HG02678 (cell line): ENCODE results near the gene RASSF1.

Experiments used
- ATAC-seq: cut with Tn5 transposase; IDR thresholded peaks from one replicate; pipeline ENCODE4 v1.9.1; 2021; ENCODE audit warnings: mild to moderate bottlenecking, moderate library complexity; ENCODE audit not compliant: unreplicated experiment

RASSF1 gene

DNA sequence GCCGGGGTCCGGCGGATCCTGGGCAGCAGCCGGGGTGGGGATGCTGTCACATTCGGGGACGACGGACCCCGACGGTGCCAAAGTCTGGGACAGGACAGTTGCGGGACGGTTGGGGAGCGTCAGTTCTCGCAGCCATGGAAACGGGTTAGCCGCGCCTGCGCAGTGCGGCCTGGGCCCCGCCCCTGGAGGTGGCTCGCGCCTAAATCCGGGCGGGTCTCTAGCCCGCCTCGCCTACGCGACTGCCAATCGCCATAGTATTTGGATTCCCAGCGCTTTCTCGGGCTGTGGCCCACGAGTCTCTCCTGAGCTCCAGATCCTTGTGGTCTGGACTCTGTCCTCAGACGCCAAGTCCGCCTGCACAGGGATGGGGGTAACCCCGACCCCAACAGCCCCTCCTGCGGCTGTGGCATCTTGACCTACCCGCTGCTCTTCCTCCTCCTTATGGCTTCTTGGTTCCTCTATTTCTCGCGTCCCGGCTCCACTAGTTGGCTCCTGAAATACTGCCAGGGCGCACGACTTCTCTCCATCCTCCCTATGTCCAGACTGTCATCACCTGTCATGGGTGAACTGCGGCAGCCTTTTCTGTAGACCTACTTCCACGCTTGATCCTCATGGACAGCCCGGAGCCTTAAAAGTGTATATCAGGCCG is 5.1 kb upstream of the RASSF1 start, which contains the start of gene ZMYND10:
Gene ZMYND10, minus strand, starts transcription at position 147 of the 649 bp plus-strand sequence. CDS start 153 bp downstream, outside the sequence.
- no peak for ATAC-seq

DNA sequence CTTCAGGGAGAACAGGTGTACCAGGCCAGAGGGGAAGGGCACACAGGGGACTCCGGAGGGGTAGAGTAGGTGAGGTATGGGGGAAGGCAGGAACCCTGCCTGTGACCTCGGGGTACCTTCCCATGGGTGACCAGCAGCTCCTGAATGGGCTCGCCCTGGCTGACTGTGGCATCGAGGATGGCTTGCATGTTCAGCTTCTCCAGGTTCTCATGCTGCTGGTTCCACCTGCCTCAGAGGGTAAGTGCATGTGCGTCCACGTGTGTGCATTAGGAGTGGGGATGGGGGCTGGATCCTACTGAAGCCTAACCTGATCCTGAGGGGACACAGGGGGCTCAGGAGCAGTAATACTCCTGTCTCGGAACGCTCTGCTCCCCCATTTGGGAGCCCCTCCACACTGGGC is 4.4 kb upstream of the RASSF1 start:
- ATAC-seq = no peak

- no peak for ATAC-seq
Measured at GRCh38 chr3:50342813-50343633, 2.4 kb upstream of the RASSF1 start.

DNA sequence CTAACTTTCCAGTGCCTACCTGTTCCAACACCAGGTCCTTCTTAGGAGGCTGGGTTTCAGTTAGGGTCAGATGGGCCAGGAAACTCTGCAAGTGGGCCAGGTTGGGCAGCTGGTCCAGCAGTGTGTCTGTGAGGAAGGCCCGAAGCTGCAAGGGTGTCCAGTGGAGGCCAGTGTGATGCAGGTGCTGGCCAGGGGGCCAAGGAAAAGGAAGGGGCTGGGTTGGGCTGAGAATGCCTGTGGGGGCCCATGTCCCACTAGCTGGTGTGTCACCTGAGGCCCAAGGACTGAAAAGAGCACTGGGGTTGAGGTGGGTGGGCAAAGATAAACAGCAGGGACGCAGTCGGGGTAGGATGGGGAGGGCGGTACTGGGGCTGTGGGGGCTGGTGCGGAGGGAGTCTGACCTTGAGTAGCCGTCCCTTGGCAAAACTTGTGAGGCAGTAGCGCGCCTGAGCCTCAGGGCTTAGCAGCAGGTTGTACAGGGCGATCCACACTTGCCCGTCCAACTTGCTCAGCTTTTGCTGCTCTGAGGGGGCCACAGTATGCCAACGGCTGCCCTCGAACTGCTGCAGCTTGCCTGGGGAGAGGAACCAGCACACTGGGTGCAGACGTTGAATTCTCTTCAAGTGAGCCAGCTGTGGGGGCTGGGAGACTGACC is 1.5 kb upstream of the RASSF1 start:
- no peak for ATAC-seq

GRCh38 chr3:50341537-50341936 is 901 bp upstream of the RASSF1 start:
- no peak for ATAC-seq

GRCh38 chr3:50340147-50340447 is 539 bp downstream of the RASSF1 start:
- ATAC-seq = no peak

GRCh38 chr3:50339485-50340146 is 1.0 kb downstream of the RASSF1 start:
- ATAC-seq = no peak

GRCh38 chr3:50338965-50339364 is 1.7 kb downstream of the RASSF1 start:
- ATAC-seq = no peak

- ATAC-seq = peak; percentile 72
Measured at GRCh38 chr3:50337175-50337861, 3.3 kb downstream of the RASSF1 start.

DNA sequence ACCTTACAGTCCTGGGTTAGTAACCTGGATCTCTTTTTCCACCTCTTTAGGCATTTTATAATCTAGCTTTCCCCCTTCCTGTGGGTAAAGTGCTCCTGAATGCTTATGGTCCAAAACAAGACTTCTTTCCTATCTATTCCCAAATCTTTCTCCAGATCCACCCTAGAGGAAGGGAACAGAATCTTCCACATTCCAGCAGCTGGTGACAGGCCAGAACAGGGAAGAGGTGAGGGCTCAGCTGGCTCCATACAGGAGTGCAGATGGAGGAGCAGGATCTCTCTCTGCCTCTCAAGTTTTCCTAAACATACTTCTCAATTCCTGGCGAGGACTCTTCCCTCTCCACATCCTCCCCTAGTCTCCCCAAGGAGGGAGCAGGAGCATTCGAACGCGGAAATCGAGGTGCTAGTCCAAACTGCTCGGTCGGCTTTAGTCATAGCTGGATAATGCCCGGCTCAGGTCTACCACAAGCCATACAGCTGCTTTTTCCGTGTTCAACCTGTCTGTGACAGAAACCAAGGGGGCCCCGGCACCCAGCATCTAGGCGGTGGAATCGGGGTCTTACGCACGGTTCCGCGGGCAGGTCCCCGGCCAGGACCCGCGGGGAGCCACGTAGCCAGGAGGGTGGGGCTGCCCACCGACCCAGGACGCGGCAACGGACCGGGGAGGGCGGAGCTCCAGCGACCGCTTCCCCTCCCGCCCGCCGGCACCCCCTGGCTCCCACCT is 4.0 kb downstream of the RASSF1 start:
- ATAC-seq = peak; percentile 30

GRCh38 chr3:50334339-50335075 is 6.1 kb downstream of the RASSF1 start:
- ATAC-seq = no peak

DNA sequence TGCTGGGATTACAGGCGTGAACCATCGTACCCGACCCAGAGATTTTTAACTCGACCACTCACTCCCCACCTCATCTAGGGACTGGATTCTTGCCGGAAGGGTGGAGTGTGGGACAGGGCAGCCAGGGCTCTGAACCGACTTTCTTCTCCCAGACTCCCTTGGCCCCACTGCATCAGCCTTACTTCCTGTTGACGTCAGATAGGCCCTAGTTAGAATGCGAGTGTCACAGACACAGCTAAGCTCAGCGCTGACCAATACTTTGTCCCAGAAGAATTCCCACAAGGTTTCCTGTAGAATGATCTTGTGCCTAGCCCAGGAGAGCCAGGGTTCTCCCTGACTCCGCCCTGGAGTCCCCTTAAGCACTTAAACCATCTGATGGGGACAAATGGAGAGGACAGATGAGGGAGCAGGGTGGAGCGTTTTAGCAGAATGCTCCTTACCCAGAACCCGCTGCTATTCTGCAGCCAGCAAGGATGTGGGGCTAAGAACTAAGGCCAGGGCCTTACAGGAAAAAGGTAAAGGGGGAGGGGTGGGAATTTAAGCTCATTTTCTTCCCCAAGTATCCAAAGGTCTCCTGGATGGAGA is 6.8 kb downstream of the RASSF1 start:
- no peak for ATAC-seq

- ATAC-seq = no peak
Measured at GRCh38 chr3:50331364-50331907, 9.2 kb downstream of the RASSF1 start.

- ATAC-seq = no peak
Measured at GRCh38 chr3:50330330-50330729, 10.3 kb downstream of the RASSF1 start.

DNA sequence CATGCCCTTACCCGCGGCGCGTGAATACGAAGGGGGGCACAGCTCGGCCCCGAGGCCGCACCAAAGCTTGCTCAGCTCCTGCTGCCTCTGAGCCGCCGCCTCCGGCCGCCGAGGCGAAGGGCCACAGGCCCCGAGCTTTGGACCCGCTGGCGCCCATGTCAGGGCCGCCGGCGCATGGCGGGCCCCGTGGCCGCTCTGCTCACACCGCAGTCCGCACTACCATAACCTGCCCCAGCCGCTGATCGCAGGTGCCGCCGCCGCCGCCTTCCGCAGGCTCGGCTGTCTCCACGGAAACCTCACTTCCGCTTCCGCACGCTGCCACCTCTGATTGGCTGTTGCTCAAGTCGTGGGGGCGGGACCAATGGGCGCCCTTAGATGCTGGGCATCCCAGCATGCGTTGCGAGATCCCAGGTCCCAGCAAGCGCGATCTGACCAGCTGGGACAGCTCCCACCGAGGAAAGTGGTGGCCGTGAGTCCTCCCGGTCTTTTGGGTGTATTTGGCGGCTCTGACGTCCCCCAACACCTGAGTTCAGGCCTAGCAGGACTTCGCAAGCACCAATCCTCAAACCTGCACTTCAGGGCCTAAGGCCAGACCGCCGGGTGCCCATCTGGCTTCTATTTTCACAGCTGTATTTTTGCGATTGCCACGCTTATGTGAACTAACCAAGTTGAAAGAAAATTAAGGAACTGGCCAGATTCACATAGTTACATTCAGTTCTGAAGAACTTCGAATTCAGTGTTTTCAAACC is 12.5 kb downstream of the RASSF1 start, which contains the start of gene TUSC2:
Gene TUSC2, minus strand, starts transcription at position 281 of the 749 bp plus-strand sequence. Its CDS starts 124 bp downstream, at position 157.
- ATAC-seq = peak; percentile 94

GRCh38 chr3:50327129-50327528 is 13.5 kb downstream of the RASSF1 start:
- no peak for ATAC-seq

GRCh38 chr3:50326182-50326541 is 14.5 kb downstream of the RASSF1 start:
- ATAC-seq = no peak
